ENCODE data around the gene ITGAE. TPM values are rescaled to one million over a fixed set of nuclear protein-coding genes. Genes with fewer than 3 reads are reported as not detected.

Gene ITGAE
- total RNA-seq, 1 experiment from 2014 or later: 60.2 TPM

- CTCF ChIA-PET: no interaction called here
- intact Hi-C loops (cut with micrococcal nuclease; ENCODE audit: unreplicated experiment): no loop called here
- Histone ChIP-seq H3K27me3 (replicated peaks; ENCODE audit: insufficient read depth, low read depth, low read length, poor library complexity) (no peaks in the 10 kb centered on the region), H3K36me3 (ENCODE audit: insufficient read depth, low read length, poor library complexity, severe bottlenecking) (peaks cover 36% of the 10 kb centered on the region), H3K27ac (ENCODE audit: low read depth, low read length, poor library complexity, severe bottlenecking) (no peak overlapping the region), H3K4me3 (ENCODE audit: low read depth, low read length, poor library complexity, severe bottlenecking) (no peak overlapping the region), H3K9me3 (ENCODE audit: low read depth, low read length, poor library complexity, severe bottlenecking) (no peaks in the 10 kb centered on the region), H3K4me1 (ENCODE audit: insufficient read depth, low read length, poor library complexity, severe bottlenecking) (no peaks in the 10 kb centered on the region)
- TF ChIP-seq CTCF (conservative IDR thresholded peaks at IDR 0.05; ENCODE audit: low read depth, low read length): no peak
- TF ChIP-seq EZH2 (IDR thresholded peaks at IDR 0.05; ENCODE audit: borderline replicate concordance, low read depth, low read length, poor library complexity, severe bottlenecking): no peak
- no peak for DNase-seq (ENCODE audit: low spot score)
- BruUV-seq (replicated peaks): no TSS peak
- POLR2A ChIA-PET (ENCODE audit: low non-redundant PET): no interaction called here
These were observed 7.7 kb upstream of the ITGAE start for GRCh38 chr17:3808701-3809100.

GRCh38 chr17:3805581-3805980 is 4.6 kb upstream of the ITGAE start:
- BruUV-seq (replicated peaks): no TSS peak
- H3K36me3 ChIP-seq (ENCODE audit: insufficient read depth, low read length, poor library complexity, severe bottlenecking): peaks cover 7% of the 10 kb centered on the region
- no peak overlapping the region for H3K27ac ChIP-seq (ENCODE audit: low read depth, low read length, poor library complexity, severe bottlenecking)
- intact Hi-C loops (cut with micrococcal nuclease; ENCODE audit: unreplicated experiment): no loop called here
- H3K9me3 ChIP-seq (ENCODE audit: low read depth, low read length, poor library complexity, severe bottlenecking): no peaks in the 10 kb centered on the region
- POLR2A ChIA-PET (ENCODE audit: low non-redundant PET): no interaction called here
- CTCF ChIA-PET: no interaction called here
- DNase-seq (ENCODE audit: low spot score): no peak
- no peak for TF ChIP-seq CTCF (conservative IDR thresholded peaks at IDR 0.05; ENCODE audit: low read depth, low read length)
- TF ChIP-seq EZH2 (IDR thresholded peaks at IDR 0.05; ENCODE audit: borderline replicate concordance, low read depth, low read length, poor library complexity, severe bottlenecking): no peak
- H3K27me3 ChIP-seq (replicated peaks; ENCODE audit: insufficient read depth, low read depth, low read length, poor library complexity): no peaks in the 10 kb centered on the region
- H3K4me1 ChIP-seq (ENCODE audit: insufficient read depth, low read length, poor library complexity, severe bottlenecking): no peaks in the 10 kb centered on the region
- no peak overlapping the region for H3K4me3 ChIP-seq (ENCODE audit: low read depth, low read length, poor library complexity, severe bottlenecking)

GRCh38 chr17:3804503-3804931 is 3.5 kb upstream of the ITGAE start:
- ChIA-PET POLR2A (ENCODE audit: low non-redundant PET) (no interaction called here), CTCF (no interaction called here)
- no peaks in the 10 kb centered on the region for H3K4me1 ChIP-seq (ENCODE audit: insufficient read depth, low read length, poor library complexity, severe bottlenecking)
- peaks cover 6% of the 10 kb centered on the region for H3K36me3 ChIP-seq (ENCODE audit: insufficient read depth, low read length, poor library complexity, severe bottlenecking)
- no peak overlapping the region for H3K4me3 ChIP-seq (ENCODE audit: low read depth, low read length, poor library complexity, severe bottlenecking)
- no peak for DNase-seq (ENCODE audit: low spot score)
- no peaks in the 10 kb centered on the region for H3K9me3 ChIP-seq (ENCODE audit: low read depth, low read length, poor library complexity, severe bottlenecking)
- H3K27ac ChIP-seq (ENCODE audit: low read depth, low read length, poor library complexity, severe bottlenecking): no peak overlapping the region
- no TSS peak for BruUV-seq (replicated peaks)
- TF ChIP-seq CTCF (conservative IDR thresholded peaks at IDR 0.05; ENCODE audit: low read depth, low read length) (no peak), EZH2 (IDR thresholded peaks at IDR 0.05; ENCODE audit: borderline replicate concordance, low read depth, low read length, poor library complexity, severe bottlenecking) (no peak)
- intact Hi-C loops (cut with micrococcal nuclease; ENCODE audit: unreplicated experiment): loop anchor here (5.0 kb wide), 1 partner anchor 67 kb away; no protein-coding TSS in a partner anchor
- H3K27me3 ChIP-seq (replicated peaks; ENCODE audit: insufficient read depth, low read depth, low read length, poor library complexity): no peaks in the 10 kb centered on the region

All from A673 (cell line).